ENCODE measurements around the gene CUEDC1. TPM values are rescaled to one million over a fixed set of nuclear protein-coding genes. Genes with fewer than 3 reads are reported as not detected.

Gene CUEDC1
- total and polyA plus RNA-seq, 9 of the 15 experiments (the other 6 are each of a cell fraction or from before 2014, with no cell fraction given) = 0.20 to 4.1 (median 1.6) TPM; not detected in 1

- peak; percentile 18; the same call in 1 of the 2 replicates for TF ChIP-seq ZNF407 (IDR thresholded peaks at IDR 0.05; ENCODE audit: low read depth)
- TF ChIP-seq BCOR (IDR thresholded peaks at IDR 0.05) = peak; percentile 71
- peak; percentile 74; the same call in 1 of the 2 replicates for TF ChIP-seq RREB1 (CRISPR knock-in tag; IDR thresholded peaks at IDR 0.05)
- peak in 1 of 2 experiments; percentile 57; a peak in 1 of 4 replicates for TF ChIP-seq UBTF (IDR thresholded peaks at IDR 0.05; ENCODE audit: borderline replicate concordance in 1 of 2, low read depth in 2 of 2, low read length in 2 of 2)
- TF ChIP-seq TARDBP (IDR thresholded peaks at IDR 0.05) = 0 out of 2 replicates have a peak, but pooled peaks have one; percentile 44
- peak; percentile 55; the same call in 1 of the 2 replicates for TF ChIP-seq TFAP4 (CRISPR knock-in tag; IDR thresholded peaks at IDR 0.05; ENCODE audit: borderline replicate concordance)
- no peak for TF ChIP-seq SMAD1 (IDR thresholded peaks at IDR 0.05; ENCODE audit: low read depth, low read length, partially characterized antibody)
- TF ChIP-seq KLF6 (CRISPR knock-in tag; IDR thresholded peaks at IDR 0.05; ENCODE audit: borderline replicate concordance) = no peak
- TF ChIP-seq EGR1 (conservative IDR thresholded peaks at IDR 0.05) = peak; percentile 55
Observed at GRCh38 chr17:57987581-57988300, 32.5 kb upstream of the CUEDC1 start, which contains the start of gene VEZF1 (continued).
